Neutrophil (primary cell): ENCODE measurements around the gene ZNF132.
A peak's percentile ranks its signal among the peaks of the same experiment; 100 is the strongest.
"Not testable (repeated sequence)": the region's sequence is repeated elsewhere in the genome, so short reads cannot be mapped to it uniquely, and the experiment has no call there.

ENCODE experiments used
- H3K27ac ChIP-seq: fragments of 200-600 bp; sonication (generic); 2 replicates; pipeline ENCODE4 v1.5.1; 2016; ENCODE audit warnings: mild to moderate bottlenecking, moderate library complexity
- H3K27me3 ChIP-seq: fragments of 200-600 bp; sonication (generic); 2 replicates; pipeline ENCODE4 v1.6.0; 2016; ENCODE audit warnings: mild to moderate bottlenecking
- H3K36me3 ChIP-seq: fragments of 200-600 bp; sonication (generic); 2 replicates; pipeline ENCODE4 v1.5.1; 2017
- H3K4me1 ChIP-seq, 2 experiments: fragments of 200-600 bp in 1 of 2; sonication (generic) in 1 of 2; 1 replicate in 1 of 2; 2 replicates in 1 of 2; pipeline versions ENCODE4 v1.5.1 to v1.6.1; 2013 to 2016; ENCODE audit warnings: low read depth in 1 of 2, low read length in 1 of 2, mild to moderate bottlenecking in 1 of 2, moderate library complexity in 1 of 2; ENCODE audit not compliant: control insufficient read depth in 1 of 2, insufficient read depth in 1 of 2
- H3K4me3 ChIP-seq, 2 experiments: fragments of 200-600 bp in 1 of 2; sonication (generic) in 1 of 2; 1 replicate in 1 of 2; 2 replicates in 1 of 2; pipeline ENCODE4 v1.5.1; 2013 to 2016; ENCODE audit warnings: low read depth in 1 of 2, low read length in 1 of 2, mild to moderate bottlenecking in 1 of 2, moderate library complexity in 1 of 2
- H3K9me3 ChIP-seq: fragments of 200-600 bp; sonication (generic); 2 replicates; pipeline ENCODE4 v1.5.1; 2016
- CTCF ChIP-seq: fragments of 200-600 bp; sonication (generic); IDR thresholded peaks from 2 replicates; pipeline ENCODE4 v1.5.1; 2016; ENCODE audit warnings: antibody characterized with exemption

ZNF132 gene

DNA sequence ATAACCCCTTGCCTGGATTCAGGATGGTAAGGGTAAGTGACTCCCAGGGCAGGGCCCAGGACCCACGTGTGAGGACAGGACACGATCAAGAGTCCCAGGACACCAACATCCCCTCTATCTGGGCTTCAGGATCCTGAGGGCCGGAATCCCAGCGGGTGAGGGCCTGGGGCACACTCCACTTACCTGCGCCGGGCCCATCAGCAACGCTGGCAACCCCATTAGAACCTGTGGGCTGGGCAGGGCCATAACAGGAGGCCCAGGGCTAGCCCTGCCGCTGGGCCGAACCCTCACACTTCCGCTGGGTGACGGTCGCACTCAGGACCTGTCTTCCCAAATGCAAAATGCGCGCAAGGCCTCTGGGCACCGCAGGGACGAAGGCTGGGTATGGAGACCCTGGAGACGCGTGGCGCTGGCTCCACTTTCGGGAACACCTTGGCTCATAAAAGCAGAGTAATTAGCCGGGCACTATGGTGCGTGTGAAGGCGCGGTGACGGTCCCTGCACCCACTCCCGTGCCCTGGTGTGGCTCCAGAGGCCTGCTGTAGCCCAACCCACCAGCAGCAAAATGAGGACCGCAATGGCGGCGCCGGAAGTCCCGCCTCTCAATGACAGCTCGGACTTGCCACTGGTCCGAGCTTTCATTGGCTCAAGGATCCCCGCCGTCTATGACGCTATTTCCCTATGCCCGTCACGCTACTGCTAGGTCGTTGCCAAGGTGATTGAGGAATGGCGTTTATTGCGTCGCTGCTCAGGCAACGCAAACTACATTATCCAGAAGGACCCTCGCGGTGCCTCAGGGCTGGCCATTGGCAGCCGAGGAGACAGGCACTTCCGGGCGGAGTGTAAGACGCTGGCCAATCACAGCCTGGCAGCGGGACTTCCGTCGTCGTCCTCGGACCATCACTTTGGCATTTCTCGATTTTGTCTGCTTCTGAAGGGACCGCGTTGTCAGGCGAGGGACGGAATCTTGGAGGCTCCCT lies at the start of gene ZNF132:
Gene ZNF132, minus strand, starts transcription at position 578 of the 979 bp plus-strand sequence. Its CDS starts 332 bp downstream, at position 246.
- peak within 1 kb of the TSS; percentile 73 for H3K27ac ChIP-seq
- H3K4me3 ChIP-seq, result peak within 1 kb of the TSS; percentile 65 to 87
- TF ChIP-seq CTCF, result no peak
- H3K36me3 ChIP-seq, result no peaks in the 10 kb centered on the region
- peaks cover 7% of the 10 kb centered on the region for H3K27me3 ChIP-seq
- H3K9me3 ChIP-seq, result peaks cover 36% of the 10 kb centered on the region
- peaks cover 13 to 15% of the 10 kb centered on the region in 2 experiments for H3K4me1 ChIP-seq

- not testable (repeated sequence) for H3K27ac ChIP-seq, H3K27me3 ChIP-seq, H3K4me3 ChIP-seq, H3K9me3 ChIP-seq, H3K4me1 ChIP-seq
- H3K36me3 ChIP-seq, result peaks cover 21% of the 10 kb centered on the region
These were observed 44.4 kb upstream of the ZNF132 start for GRCh38 chr19:58484349-58484748.

DNA sequence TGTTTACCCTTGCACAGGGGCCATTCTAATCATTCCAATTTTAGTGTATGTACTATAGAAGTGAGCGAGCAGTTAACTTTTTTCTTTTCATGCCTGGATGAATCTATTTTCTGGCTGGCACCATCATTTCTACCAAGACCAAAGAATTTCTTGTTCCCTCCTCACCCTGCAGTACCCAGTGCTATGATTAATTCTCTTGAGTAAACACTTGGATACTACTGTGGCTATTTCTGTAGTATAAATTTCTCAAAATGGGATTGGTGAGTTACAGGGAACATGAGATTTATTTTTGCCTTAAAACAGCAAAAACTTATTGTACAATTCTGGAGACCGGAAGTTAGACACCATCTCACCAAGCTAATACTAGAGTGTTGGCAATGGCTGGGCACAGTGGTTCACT lies 43.8 kb upstream of the ZNF132 start:
- Histone ChIP-seq H3K27ac (no peak overlapping the region), H3K27me3 (no peaks in the 10 kb centered on the region), H3K4me1 (no peaks in the 10 kb centered on the region), H3K9me3 (no peaks in the 10 kb centered on the region), H3K36me3 (peaks cover 24% of the 10 kb centered on the region), H3K4me3 (no peak overlapping the region)
- no peak for TF ChIP-seq CTCF

GRCh38 chr19:58482372-58482771 lies 42.4 kb upstream of the ZNF132 start:
- Histone ChIP-seq H3K27ac (no peak overlapping the region), H3K36me3 (peaks cover 24% of the 10 kb centered on the region), H3K4me3 (no peak overlapping the region), H3K9me3 (no peaks in the 10 kb centered on the region), H3K4me1 (no peaks in the 10 kb centered on the region), H3K27me3 (no peaks in the 10 kb centered on the region)
- no peak for TF ChIP-seq CTCF

- no peaks in the 10 kb centered on the region for H3K27me3 ChIP-seq
- peaks cover 7 to 9% of the 10 kb centered on the region in 2 experiments for H3K4me1 ChIP-seq
- peaks cover 24% of the 10 kb centered on the region for H3K36me3 ChIP-seq
- no peak overlapping the region for H3K27ac ChIP-seq
- H3K4me3 ChIP-seq, result no peak overlapping the region
- no peaks in the 10 kb centered on the region for H3K9me3 ChIP-seq
- TF ChIP-seq CTCF, result no peak
These were observed 40.9 kb upstream of the ZNF132 start for GRCh38 chr19:58480831-58481230.

- Histone ChIP-seq H3K36me3 (peaks cover 24% of the 10 kb centered on the region), H3K27me3 (no peaks in the 10 kb centered on the region), H3K9me3 (no peaks in the 10 kb centered on the region), H3K4me3 (no peak overlapping the region), H3K27ac (no peak overlapping the region), H3K4me1 (peaks cover 10 to 11% of the 10 kb centered on the region in 2 experiments)
- TF ChIP-seq CTCF, result no peak
These were observed 40.5 kb upstream of the ZNF132 start for GRCh38 chr19:58480481-58480830.
